ENCODE data around the gene NPC2. TPM values are rescaled to one million over a fixed set of nuclear protein-coding genes. Genes with fewer than 3 reads are reported as not detected.

Gene NPC2
- 100 to 1,000 TPM; 182 to 273 (median 215) TPM for total RNA-seq
- 100 to 1,000 TPM; 176 to 251 (median 230) TPM for polyA plus RNA-seq

DNA sequence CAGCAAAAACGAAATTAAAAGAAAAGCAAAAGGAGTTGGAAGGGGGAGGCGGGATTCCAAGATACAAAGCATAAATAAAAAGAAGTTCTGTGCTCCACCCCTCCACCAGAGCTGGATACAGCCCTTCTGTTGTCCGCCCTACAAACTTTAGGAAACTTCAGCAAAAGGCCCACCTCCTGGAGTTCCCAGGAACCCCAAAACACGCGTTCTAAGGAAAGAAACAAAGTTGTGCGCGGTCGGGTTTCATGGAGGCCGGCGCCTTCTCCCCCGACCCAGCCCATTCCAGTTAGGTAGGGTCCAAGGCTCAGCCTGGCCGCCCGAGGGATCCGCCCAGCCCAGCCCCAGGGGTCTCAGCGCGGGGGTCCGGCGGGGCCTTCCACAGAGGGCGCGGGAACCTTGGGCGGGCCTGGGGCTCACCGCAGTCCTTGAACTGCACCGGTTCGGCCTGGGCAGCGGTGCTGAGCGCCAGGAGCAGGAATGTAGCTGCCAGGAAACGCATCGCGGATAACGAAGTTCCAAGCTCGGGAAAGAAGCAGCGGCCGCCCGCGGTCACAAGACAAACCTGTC, at the start of gene NPC2:
Gene NPC2, minus strand, starts transcription at position 530 of the 567 bp plus-strand sequence. Its CDS starts 31 bp downstream, at position 499.
- intact Hi-C loops (cut with DNase I) = loop anchor here (5.0 to 10.0 kb wide), 2 partner anchors 131 to 408 kb away; partner anchors contain the start of genes ALDH6A1 and LIN52
- no peaks in the 10 kb centered on the region for H3K9me3 ChIP-seq
- peak within 1 kb of the TSS; percentile 93 to 97 (median 94) for H3K27ac ChIP-seq
- peak within 1 kb of the TSS; percentile 89 to 97 (median 91) for H3K4me3 ChIP-seq
- 0% methylated on average over 35 of the region's 35 CpGs for WGBS, 2 donors
- peaks cover 0 to 13% (median 0%) of the 10 kb centered on the region in 4 donors for H3K36me3 ChIP-seq
- TF ChIP-seq EP300 (IDR thresholded peaks at IDR 0.05) = peak in 2 of 4 donors; percentile 39 to 69
- TF ChIP-seq POLR2AphosphoS5 (IDR thresholded peaks at IDR 0.05) = peak; percentile 81 to 91 (median 84)
- peak; percentile 55 to 57 for TF ChIP-seq POLR2A (IDR thresholded peaks at IDR 0.05)
- TF ChIP-seq CTCF (IDR thresholded peaks at IDR 0.05) = no peak
- no peaks in the 10 kb centered on the region for H3K27me3 ChIP-seq
- H3K4me1 ChIP-seq = peaks cover 0 to 30% (median 23%) of the 10 kb centered on the region in 4 donors
- no peak for DNase-seq

DNA sequence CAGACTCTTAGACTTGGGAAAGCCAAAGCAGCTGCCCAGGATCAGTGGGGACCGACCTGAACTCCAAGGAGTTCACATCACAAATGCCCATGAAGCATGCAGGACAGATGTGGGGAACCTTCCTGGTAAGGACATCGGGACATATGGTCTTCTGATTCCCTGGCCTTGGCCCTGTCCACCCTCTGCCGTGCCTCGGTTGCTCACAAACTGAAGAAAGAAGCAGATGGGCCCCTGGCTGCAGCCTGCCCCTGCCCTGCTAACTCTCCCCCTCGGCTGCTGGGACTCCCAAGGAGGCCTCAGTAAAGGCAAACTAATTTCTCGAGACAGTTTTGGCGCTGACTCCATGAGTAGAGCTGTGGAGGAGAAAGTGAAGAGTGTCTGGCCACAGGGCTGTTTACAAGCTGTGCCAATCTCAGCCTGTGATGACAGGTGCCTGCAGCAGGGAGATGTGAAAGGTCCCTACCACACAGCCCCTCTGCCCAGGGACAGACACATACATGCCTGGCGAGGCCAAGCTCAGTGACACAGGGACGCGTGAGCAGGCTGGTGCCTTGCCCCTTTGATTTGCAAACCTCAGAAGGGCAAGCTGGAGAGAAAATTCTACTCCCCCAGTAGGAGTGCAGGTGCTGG, 49.1 kb upstream of the NPC2 start:
- WGBS, 2 donors = 85 to 86% methylated on average over 10 of the region's 10 CpGs
- Histone ChIP-seq H3K27me3 (no peaks in the 10 kb centered on the region), H3K27ac (no peak overlapping the region), H3K36me3 (no peaks in the 10 kb centered on the region), H3K9me3 (no peaks in the 10 kb centered on the region), H3K4me1 (peaks cover 0 to 8% (median 0%) of the 10 kb centered on the region in 4 donors), H3K4me3 (no peak overlapping the region)
- TF ChIP-seq EP300 (IDR thresholded peaks at IDR 0.05) (no peak), POLR2AphosphoS5 (IDR thresholded peaks at IDR 0.05) (no peak), CTCF (IDR thresholded peaks at IDR 0.05) (no peak), POLR2A (IDR thresholded peaks at IDR 0.05) (no peak)
- intact Hi-C loops (cut with DNase I) = no loop called here
- DNase-seq = no peak

- no peak overlapping the region for H3K4me3 ChIP-seq
- H3K27me3 ChIP-seq = no peaks in the 10 kb centered on the region
- DNase-seq = no peak
- TF ChIP-seq EP300 (IDR thresholded peaks at IDR 0.05) = no peak
- no peak for TF ChIP-seq POLR2A (IDR thresholded peaks at IDR 0.05)
- TF ChIP-seq CTCF (IDR thresholded peaks at IDR 0.05) = no peak
- no peak overlapping the region for H3K27ac ChIP-seq
- intact Hi-C loops (cut with DNase I) = no loop called here
- H3K9me3 ChIP-seq = no peaks in the 10 kb centered on the region
- no peaks in the 10 kb centered on the region for H3K36me3 ChIP-seq
- WGBS, 2 donors = 79 to 86% methylated on average over 3 of the region's 3 CpGs
- peaks cover 0 to 3% (median 0%) of the 10 kb centered on the region in 4 donors for H3K4me1 ChIP-seq
Observed at GRCh38 chr14:74541225-74541624, 48.1 kb upstream of the NPC2 start.

GRCh38 chr14:74539503-74539902, 46.4 kb upstream of the NPC2 start:
- WGBS, 2 donors = 75 to 83% methylated on average over 4 of the region's 4 CpGs
- H3K27ac ChIP-seq = no peak overlapping the region
- no peaks in the 10 kb centered on the region for H3K9me3 ChIP-seq
- no peaks in the 10 kb centered on the region for H3K36me3 ChIP-seq
- no peaks in the 10 kb centered on the region for H3K27me3 ChIP-seq
- TF ChIP-seq POLR2AphosphoS5 (IDR thresholded peaks at IDR 0.05) = no peak
- TF ChIP-seq CTCF (IDR thresholded peaks at IDR 0.05) = no peak
- TF ChIP-seq EP300 (IDR thresholded peaks at IDR 0.05) = no peak
- no peak for TF ChIP-seq POLR2A (IDR thresholded peaks at IDR 0.05)
- H3K4me1 ChIP-seq = no peaks in the 10 kb centered on the region
- no peak for DNase-seq
- H3K4me3 ChIP-seq = no peak overlapping the region
- intact Hi-C loops (cut with DNase I) = no loop called here

All from sigmoid colon (tissue), 7 donors.